Osteocyte (in vitro differentiated cells): ENCODE data around the gene AP3D1. TPM values are rescaled to one million over a fixed set of nuclear protein-coding genes. Genes with fewer than 3 reads are reported as not detected.

ENCODE experiments used
- DNase-seq: peaks from one replicate; pipeline ENCODE4 v3.0.0; 2021; ENCODE audit warnings: mixed read lengths; ENCODE audit not compliant: unreplicated experiment; ENCODE audit errors: extremely low spot score
- H3K27ac Mint-ChIP-seq: one replicate; pipeline ENCODE4 v1.8.0; 2021; ENCODE audit warnings: mild to moderate bottlenecking, mixed read lengths; ENCODE audit not compliant: unreplicated experiment
- H3K27me3 Mint-ChIP-seq: one replicate; pipeline ENCODE4 v1.8.0; 2021; ENCODE audit warnings: mixed read lengths; ENCODE audit not compliant: unreplicated experiment
- H3K36me3 Mint-ChIP-seq: one replicate; pipeline ENCODE4 v1.8.0; 2021; ENCODE audit warnings: mixed read lengths; ENCODE audit not compliant: unreplicated experiment
- H3K4me1 Mint-ChIP-seq: one replicate; pipeline ENCODE4 v1.8.0; 2021; ENCODE audit warnings: mixed read lengths; ENCODE audit not compliant: unreplicated experiment
- H3K4me3 Mint-ChIP-seq: one replicate; pipeline ENCODE4 v1.8.0; 2021; ENCODE audit warnings: mild to moderate bottlenecking, moderate library complexity, mixed read lengths; ENCODE audit not compliant: unreplicated experiment
- H3K9me3 Mint-ChIP-seq: one replicate; pipeline ENCODE4 v1.8.0; 2021; ENCODE audit warnings: mixed read lengths; ENCODE audit not compliant: unreplicated experiment
- total RNA-seq: library from RNA; stranded (reverse); gene quantifications from 2 replicates; pipeline ENCODE4 v1.2.1, GENCODE V29; 2021
- TF ChIP-seq, protein P1 (sequence below): fragments of 200-600 bp; sonication (generic); IDR thresholded peaks from 2 replicates; pipeline ENCODE4 v1.5.0; 2021; ENCODE audit warnings: antibody characterized with exemption, mild to moderate bottlenecking, moderate library complexity

Gene AP3D1
- total RNA-seq, 1 donor from 2014 or later, result 139 TPM

DNA sequence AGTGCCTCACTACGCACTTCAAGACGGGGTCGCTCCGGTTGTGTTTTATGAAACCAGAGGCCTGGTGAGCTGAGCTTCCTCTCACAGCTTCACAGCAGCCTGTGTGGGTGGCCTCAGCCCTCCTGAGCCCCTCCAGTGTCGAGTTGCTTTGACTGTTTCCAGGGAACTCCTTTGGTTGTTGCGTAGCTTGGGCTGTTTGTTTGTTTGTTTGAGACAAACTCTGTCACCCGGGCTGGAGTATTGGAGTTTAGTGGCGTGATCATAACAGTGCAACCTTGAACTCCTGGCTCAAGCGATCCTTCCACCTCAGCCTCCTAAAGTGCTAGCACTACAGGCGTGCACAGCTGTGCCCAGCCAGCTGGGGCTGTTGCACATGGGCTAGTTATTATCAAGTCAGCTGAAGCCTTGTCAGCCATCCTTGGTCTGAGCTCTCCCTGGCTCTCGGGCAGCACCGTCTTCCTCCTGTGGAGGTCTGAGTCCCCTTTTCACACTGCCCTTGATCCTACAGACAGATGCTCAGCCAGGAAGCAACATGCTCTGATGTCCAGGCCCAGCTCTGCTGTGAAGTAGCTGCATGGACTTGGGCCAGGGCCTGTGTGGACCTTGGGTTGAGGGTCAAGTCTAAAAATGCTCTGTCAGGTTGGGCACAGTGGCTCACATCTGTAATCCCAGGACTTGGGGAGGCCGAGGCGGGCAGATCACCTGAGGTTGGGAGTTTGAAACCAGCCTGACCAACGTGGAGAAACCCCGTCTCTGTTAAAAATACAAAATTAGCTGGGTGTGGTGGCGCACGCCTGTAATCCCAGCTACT lies 22.6 kb upstream of the AP3D1 start:
- Mint-ChIP-seq H3K9me3 (no peaks in the 10 kb centered on the region), H3K36me3 (peaks cover 4% of the 10 kb centered on the region), H3K4me1 (peaks cover 50% of the 10 kb centered on the region), H3K27ac (peak overlapping the region; percentile 25), H3K4me3 (no peak overlapping the region), H3K27me3 (no peaks in the 10 kb centered on the region)
- DNase-seq, result no peak
- TF ChIP-seq, protein P1, sequence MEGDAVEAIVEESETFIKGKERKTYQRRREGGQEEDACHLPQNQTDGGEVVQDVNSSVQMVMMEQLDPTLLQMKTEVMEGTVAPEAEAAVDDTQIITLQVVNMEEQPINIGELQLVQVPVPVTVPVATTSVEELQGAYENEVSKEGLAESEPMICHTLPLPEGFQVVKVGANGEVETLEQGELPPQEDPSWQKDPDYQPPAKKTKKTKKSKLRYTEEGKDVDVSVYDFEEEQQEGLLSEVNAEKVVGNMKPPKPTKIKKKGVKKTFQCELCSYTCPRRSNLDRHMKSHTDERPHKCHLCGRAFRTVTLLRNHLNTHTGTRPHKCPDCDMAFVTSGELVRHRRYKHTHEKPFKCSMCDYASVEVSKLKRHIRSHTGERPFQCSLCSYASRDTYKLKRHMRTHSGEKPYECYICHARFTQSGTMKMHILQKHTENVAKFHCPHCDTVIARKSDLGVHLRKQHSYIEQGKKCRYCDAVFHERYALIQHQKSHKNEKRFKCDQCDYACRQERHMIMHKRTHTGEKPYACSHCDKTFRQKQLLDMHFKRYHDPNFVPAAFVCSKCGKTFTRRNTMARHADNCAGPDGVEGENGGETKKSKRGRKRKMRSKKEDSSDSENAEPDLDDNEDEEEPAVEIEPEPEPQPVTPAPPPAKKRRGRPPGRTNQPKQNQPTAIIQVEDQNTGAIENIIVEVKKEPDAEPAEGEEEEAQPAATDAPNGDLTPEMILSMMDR, result no peak

DNA sequence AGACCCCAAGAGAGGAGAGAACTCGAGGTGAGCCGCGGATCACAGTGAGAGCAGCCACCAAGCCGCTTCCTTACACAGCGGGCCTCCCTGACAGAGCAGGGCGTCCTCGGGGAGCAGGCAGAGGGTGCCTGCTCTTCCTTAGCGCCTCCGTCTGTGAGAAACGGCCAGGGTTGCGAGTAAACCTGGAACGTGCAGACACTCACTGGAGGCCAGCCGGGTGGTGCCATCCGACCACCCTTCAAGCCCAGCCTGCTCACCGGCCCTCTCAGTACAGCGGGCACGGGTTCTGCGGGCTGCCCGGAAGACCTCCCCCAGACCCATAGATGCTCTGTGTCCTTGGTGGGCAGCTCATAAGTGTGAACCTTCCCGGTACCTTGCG lies 22.0 kb upstream of the AP3D1 start:
- no peak overlapping the region for H3K4me3 Mint-ChIP-seq
- H3K4me1 Mint-ChIP-seq, result peaks cover 56% of the 10 kb centered on the region
- H3K36me3 Mint-ChIP-seq, result peaks cover 4% of the 10 kb centered on the region
- no peaks in the 10 kb centered on the region for H3K9me3 Mint-ChIP-seq
- no peak overlapping the region for H3K27ac Mint-ChIP-seq
- TF ChIP-seq, protein P1, result no peak
- no peaks in the 10 kb centered on the region for H3K27me3 Mint-ChIP-seq
- DNase-seq, result no peak

DNA sequence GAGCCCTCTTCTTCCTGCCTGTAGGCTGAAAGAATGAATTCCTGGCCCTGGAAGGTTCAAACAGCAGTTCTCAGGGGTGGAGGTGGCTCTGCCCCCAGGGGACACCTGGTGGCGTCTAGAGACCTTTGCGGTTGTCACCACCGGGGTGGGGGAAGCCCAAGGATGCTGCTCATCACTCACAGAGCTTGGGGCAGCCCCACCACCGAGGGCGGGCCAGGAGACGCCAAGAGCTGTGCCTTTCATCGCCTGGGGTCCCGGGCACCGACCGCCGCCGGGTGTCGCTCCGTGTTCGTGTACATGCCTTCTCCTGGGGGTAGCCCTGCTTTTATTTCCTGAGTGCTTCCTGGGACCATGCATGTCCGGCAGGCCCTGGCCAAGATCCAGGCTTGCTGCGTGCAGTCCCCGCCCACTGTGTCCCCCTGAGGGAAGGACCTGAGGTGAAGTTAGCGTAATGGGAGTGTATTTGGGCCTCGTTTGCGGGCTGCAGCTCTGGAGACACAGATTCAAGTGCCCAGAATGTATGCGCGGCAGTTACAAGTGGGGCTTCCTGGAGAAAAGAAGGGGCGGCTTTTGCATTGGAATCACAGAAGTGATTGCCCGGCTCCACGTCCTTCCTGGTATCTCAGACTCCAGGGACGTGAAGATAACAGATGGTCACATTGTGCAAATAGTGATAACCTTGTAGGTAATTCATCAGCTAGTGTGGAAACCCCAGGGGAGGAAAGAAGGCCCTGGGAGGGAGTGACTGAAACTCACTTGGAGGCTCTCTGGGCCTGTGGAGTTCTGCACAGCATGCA lies 20.2 kb upstream of the AP3D1 start:
- peaks cover 3% of the 10 kb centered on the region for H3K36me3 Mint-ChIP-seq
- no peak for DNase-seq
- no peaks in the 10 kb centered on the region for H3K9me3 Mint-ChIP-seq
- TF ChIP-seq, protein P1, result no peak
- H3K4me3 Mint-ChIP-seq, result no peak overlapping the region
- H3K4me1 Mint-ChIP-seq, result peaks cover 72% of the 10 kb centered on the region
- H3K27ac Mint-ChIP-seq, result peak overlapping the region; percentile 54
- no peaks in the 10 kb centered on the region for H3K27me3 Mint-ChIP-seq

DNA sequence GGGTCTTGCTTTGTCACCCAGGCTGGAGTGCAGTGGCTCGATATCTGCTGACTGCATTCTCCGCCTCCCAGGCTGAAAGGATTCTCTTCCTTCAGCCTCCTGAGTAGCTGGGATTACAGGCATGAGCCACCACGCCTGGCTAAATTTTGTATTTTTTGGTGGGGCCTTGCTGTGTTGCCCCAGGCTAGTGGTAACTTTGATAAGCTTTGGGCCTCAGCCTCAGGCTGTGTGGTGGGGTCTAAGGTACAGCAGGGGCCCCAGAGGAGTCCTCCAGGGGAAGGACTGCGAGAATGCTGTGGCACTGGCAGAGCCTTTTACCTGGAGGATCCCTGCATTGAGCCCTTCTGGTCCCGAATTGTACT lies 19.6 kb upstream of the AP3D1 start:
- Mint-ChIP-seq H3K9me3 (no peaks in the 10 kb centered on the region), H3K4me3 (no peak overlapping the region), H3K27me3 (no peaks in the 10 kb centered on the region), H3K27ac (peak overlapping the region; percentile 27), H3K4me1 (peaks cover 71% of the 10 kb centered on the region), H3K36me3 (peaks cover 2% of the 10 kb centered on the region)
- no peak for DNase-seq
- TF ChIP-seq, protein P1, result no peak

DNA sequence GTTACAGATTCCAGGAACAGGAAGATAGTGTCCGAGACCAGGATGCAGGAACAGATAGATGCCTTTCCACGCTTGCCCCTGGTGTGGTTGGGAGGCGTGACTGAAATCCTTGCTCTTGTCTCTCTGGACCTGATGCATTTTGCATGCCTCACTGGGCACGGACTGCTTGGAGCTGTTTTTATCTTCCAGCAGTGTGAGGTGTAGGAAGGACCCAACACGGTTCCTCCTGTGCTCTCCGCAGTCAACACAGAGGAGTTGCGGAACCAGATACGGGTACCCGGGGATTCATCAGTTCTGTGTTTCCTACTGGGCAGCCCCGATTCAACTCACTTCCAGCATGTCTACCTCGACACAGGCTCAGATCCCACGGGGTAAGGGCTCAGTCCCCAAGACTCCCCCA lies 18.9 kb upstream of the AP3D1 start:
- DNase-seq, result no peak
- peak overlapping the region; percentile 90 for H3K27ac Mint-ChIP-seq
- no peaks in the 10 kb centered on the region for H3K9me3 Mint-ChIP-seq
- TF ChIP-seq, protein P1, result no peak
- H3K4me3 Mint-ChIP-seq, result no peak overlapping the region
- H3K4me1 Mint-ChIP-seq, result peaks cover 77% of the 10 kb centered on the region
- peaks cover 2% of the 10 kb centered on the region for H3K36me3 Mint-ChIP-seq
- H3K27me3 Mint-ChIP-seq, result no peaks in the 10 kb centered on the region
